GM23338 (cell line): ENCODE data around the gene DDX50.
"Not testable (repeated sequence)": the region's sequence is repeated elsewhere in the genome, so short reads cannot be mapped to it uniquely, and the experiment has no call there.

Experiments used
- CREB1 ChIP-seq: fragments of 250-450 bp; sonication (Bioruptor Pico); IDR thresholded peaks from 2 replicates; pipeline ENCODE4 v1.5.0; 2020; ENCODE audit warnings: low read depth, mild to moderate bottlenecking, moderate library complexity
- CTCF ChIP-seq, 2 experiments: fragments of 200-600 bp in 1 of 2; sonication (generic) in 1 of 2; conservative IDR thresholded peaks; 2 replicates each; pipeline versions ENCODE4 v1.5.1 to v1.6.1; 2016 to 2017; ENCODE audit warnings: antibody characterized with exemption in 2 of 2, low read depth in 2 of 2, mild to moderate bottlenecking in 2 of 2, moderate library complexity in 1 of 2
- ETS1 ChIP-seq: IDR thresholded peaks from 2 replicates; pipeline ENCODE4 v1.6.1; 2016; ENCODE audit warnings: antibody characterized with exemption
- EZH2 ChIP-seq: fragments of 200-600 bp; sonication (generic); IDR thresholded peaks from one replicate; pipeline ENCODE4 v1.8.0; 2017; ENCODE audit warnings: antibody characterized with exemption, mild to moderate bottlenecking, low read depth; ENCODE audit not compliant: unreplicated experiment
- EZH2phosphoT487 ChIP-seq: fragments of 200-600 bp; sonication (generic); IDR thresholded peaks from one replicate; pipeline ENCODE4 v1.8.1; 2018; ENCODE audit warnings: antibody characterized with exemption; ENCODE audit not compliant: unreplicated experiment
- JUNB ChIP-seq: IDR thresholded peaks from one replicate; pipeline ENCODE4 v1.6.1; 2016; ENCODE audit warnings: antibody characterized with exemption; ENCODE audit not compliant: unreplicated experiment
- POLR2AphosphoS5 ChIP-seq: IDR thresholded peaks from 2 replicates; pipeline ENCODE4 v1.6.1; 2016; ENCODE audit warnings: antibody characterized with exemption, low read depth
- STAT1 ChIP-seq: IDR thresholded peaks from one replicate; pipeline ENCODE4 v1.6.1; 2016; ENCODE audit warnings: antibody characterized with exemption; ENCODE audit not compliant: unreplicated experiment
- TF ChIP-seq, protein P1 (sequence below): IDR thresholded peaks from one replicate; pipeline ENCODE4 v1.6.1; 2018; ENCODE audit warnings: antibody characterized with exemption; ENCODE audit not compliant: unreplicated experiment

GRCh38 chr10:68868173-68868572, 32.9 kb upstream of the DDX50 start:
- TF ChIP-seq POLR2AphosphoS5; CTCF (conservative IDR thresholded peaks at IDR 0.05; ENCODE audit: low read depth in 2 of 2); EZH2; CREB1 (CRISPR knock-in tag); ETS1; STAT1; EZH2phosphoT487; JUNB: not testable (repeated sequence)
- TF ChIP-seq, protein P1, sequence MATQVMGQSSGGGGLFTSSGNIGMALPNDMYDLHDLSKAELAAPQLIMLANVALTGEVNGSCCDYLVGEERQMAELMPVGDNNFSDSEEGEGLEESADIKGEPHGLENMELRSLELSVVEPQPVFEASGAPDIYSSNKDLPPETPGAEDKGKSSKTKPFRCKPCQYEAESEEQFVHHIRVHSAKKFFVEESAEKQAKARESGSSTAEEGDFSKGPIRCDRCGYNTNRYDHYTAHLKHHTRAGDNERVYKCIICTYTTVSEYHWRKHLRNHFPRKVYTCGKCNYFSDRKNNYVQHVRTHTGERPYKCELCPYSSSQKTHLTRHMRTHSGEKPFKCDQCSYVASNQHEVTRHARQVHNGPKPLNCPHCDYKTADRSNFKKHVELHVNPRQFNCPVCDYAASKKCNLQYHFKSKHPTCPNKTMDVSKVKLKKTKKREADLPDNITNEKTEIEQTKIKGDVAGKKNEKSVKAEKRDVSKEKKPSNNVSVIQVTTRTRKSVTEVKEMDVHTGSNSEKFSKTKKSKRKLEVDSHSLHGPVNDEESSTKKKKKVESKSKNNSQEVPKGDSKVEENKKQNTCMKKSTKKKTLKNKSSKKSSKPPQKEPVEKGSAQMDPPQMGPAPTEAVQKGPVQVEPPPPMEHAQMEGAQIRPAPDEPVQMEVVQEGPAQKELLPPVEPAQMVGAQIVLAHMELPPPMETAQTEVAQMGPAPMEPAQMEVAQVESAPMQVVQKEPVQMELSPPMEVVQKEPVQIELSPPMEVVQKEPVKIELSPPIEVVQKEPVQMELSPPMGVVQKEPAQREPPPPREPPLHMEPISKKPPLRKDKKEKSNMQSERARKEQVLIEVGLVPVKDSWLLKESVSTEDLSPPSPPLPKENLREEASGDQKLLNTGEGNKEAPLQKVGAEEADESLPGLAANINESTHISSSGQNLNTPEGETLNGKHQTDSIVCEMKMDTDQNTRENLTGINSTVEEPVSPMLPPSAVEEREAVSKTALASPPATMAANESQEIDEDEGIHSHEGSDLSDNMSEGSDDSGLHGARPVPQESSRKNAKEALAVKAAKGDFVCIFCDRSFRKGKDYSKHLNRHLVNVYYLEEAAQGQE: not testable (repeated sequence)
